ENCODE data around the gene RAB11FIP3. TPM values are rescaled to one million over a fixed set of nuclear protein-coding genes. Genes with fewer than 3 reads are reported as not detected.
"Not testable (repeated sequence)": the region's sequence is repeated elsewhere in the genome, so short reads cannot be mapped to it uniquely, and the experiment has no call there.

The RAB11FIP3 gene
- total RNA-seq, 1 experiment from 2014 or later, result 37.5 TPM

- Mint-ChIP-seq H3K4me3 (ENCODE audit: unreplicated experiment) (no peak overlapping the region), H3K27ac (ENCODE audit: low read depth, unreplicated experiment) (no peak overlapping the region), H3K4me1 (ENCODE audit: insufficient read depth, unreplicated experiment) (no peaks in the 10 kb centered on the region), H3K36me3 (ENCODE audit: insufficient read depth, unreplicated experiment) (peaks cover 35% of the 10 kb centered on the region), H3K27me3 (ENCODE audit: insufficient read depth, unreplicated experiment) (no peaks in the 10 kb centered on the region), H3K9me3 (ENCODE audit: unreplicated experiment) (no peaks in the 10 kb centered on the region)
- TF ChIP-seq, protein P1, sequence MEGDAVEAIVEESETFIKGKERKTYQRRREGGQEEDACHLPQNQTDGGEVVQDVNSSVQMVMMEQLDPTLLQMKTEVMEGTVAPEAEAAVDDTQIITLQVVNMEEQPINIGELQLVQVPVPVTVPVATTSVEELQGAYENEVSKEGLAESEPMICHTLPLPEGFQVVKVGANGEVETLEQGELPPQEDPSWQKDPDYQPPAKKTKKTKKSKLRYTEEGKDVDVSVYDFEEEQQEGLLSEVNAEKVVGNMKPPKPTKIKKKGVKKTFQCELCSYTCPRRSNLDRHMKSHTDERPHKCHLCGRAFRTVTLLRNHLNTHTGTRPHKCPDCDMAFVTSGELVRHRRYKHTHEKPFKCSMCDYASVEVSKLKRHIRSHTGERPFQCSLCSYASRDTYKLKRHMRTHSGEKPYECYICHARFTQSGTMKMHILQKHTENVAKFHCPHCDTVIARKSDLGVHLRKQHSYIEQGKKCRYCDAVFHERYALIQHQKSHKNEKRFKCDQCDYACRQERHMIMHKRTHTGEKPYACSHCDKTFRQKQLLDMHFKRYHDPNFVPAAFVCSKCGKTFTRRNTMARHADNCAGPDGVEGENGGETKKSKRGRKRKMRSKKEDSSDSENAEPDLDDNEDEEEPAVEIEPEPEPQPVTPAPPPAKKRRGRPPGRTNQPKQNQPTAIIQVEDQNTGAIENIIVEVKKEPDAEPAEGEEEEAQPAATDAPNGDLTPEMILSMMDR (IDR thresholded peaks at IDR 0.05; ENCODE audit: unreplicated experiment), result no peak
- DNase-seq (ENCODE audit: unreplicated experiment), result no peak
- no TSS peak for BruUV-seq (replicated peaks)
- ChIA-PET CTCF (interaction anchor here (0.8 kb wide), 1 partner anchor 11 kb away, joined by 3 read pairs; no protein-coding TSS in a partner anchor), POLR2A (no interaction called here)
- intact Hi-C loops (cut with micrococcal nuclease), result no loop called here
Measured at GRCh38 chr16:477301-478157, 52.1 kb downstream of the RAB11FIP3 start.

DNA sequence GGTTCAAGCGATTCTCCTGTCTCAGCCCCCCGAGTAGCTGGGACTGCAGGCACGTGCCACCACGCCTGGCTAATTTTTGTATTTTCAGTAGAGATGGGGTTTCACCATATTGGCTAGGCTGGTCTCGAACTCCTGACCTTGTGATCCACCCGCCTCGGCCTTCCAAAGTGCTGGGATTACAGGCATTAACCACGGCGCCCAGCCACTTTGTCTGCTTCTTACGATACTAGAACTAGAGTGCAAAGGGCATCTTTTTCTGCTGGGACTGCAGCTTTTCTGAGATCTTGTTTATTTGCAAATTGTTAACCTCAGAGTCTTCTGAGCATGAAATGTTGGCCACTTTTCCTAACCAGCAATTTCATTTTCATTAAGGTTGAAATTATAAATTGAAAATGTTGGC, 52.8 kb downstream of the RAB11FIP3 start:
- POLR2A ChIA-PET; H3K9me3 Mint-ChIP-seq (ENCODE audit: unreplicated experiment); intact Hi-C loops (cut with micrococcal nuclease); H3K4me3 Mint-ChIP-seq (ENCODE audit: unreplicated experiment); H3K27ac Mint-ChIP-seq (ENCODE audit: low read depth, unreplicated experiment); DNase-seq (ENCODE audit: unreplicated experiment); H3K4me1 Mint-ChIP-seq (ENCODE audit: insufficient read depth, unreplicated experiment); BruUV-seq (replicated peaks); H3K27me3 Mint-ChIP-seq (ENCODE audit: insufficient read depth, unreplicated experiment): not testable (repeated sequence)
- CTCF ChIA-PET, result interaction anchor here (0.8 kb wide), 1 partner anchor 10 kb away, joined by 3 read pairs; no protein-coding TSS in a partner anchor
- peaks cover 39% of the 10 kb centered on the region for H3K36me3 Mint-ChIP-seq (ENCODE audit: insufficient read depth, unreplicated experiment)

DNA sequence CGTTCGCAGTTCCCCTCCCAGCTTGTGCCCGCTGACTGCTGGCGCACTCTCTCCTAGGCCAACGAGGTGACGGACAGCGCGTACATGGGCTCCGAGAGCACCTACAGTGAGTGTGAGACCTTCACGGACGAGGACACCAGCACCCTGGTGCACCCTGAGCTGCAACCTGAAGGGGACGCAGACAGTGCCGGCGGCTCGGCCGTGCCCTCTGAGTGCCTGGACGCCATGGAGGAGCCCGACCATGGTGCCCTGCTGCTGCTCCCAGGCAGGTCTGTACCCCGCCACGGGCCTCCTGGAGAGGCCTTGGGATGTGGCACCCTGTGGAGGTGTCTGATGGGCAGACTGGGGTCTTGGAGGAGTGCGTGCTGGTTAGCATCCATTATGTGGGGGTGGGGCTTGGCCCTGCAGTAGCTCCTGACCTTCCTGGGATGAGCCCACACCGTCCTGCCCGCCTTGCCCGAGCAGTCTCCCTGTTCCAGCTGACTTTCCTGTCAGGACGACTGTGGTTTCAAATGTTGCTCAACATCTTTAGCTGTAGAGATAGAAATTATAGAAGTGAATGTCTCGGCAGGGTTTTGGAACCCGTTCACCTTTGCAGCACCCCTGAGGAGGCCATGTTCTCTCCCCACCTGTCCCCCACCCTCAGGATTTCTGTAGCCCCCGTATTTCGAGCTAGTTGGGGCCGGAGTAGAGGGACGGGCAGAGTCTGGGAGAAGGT, 57.2 kb downstream of the RAB11FIP3 start:
- no TSS peak for BruUV-seq (replicated peaks)
- POLR2A ChIA-PET, result no interaction called here
- TF ChIP-seq, protein P1 (IDR thresholded peaks at IDR 0.05; ENCODE audit: unreplicated experiment), result no peak
- CTCF ChIA-PET, result no interaction called here
- Mint-ChIP-seq H3K4me1 (ENCODE audit: insufficient read depth, unreplicated experiment) (no peaks in the 10 kb centered on the region), H3K36me3 (ENCODE audit: insufficient read depth, unreplicated experiment) (peaks cover 20% of the 10 kb centered on the region), H3K27me3 (ENCODE audit: insufficient read depth, unreplicated experiment) (no peaks in the 10 kb centered on the region), H3K9me3 (ENCODE audit: unreplicated experiment) (no peaks in the 10 kb centered on the region), H3K27ac (ENCODE audit: low read depth, unreplicated experiment) (no peak overlapping the region), H3K4me3 (ENCODE audit: unreplicated experiment) (no peak overlapping the region)
- intact Hi-C loops (cut with micrococcal nuclease), result no loop called here
- no peak for DNase-seq (ENCODE audit: unreplicated experiment)

GRCh38 chr16:483341-484075, 58.1 kb downstream of the RAB11FIP3 start:
- H3K27me3 Mint-ChIP-seq (ENCODE audit: insufficient read depth, unreplicated experiment), result no peaks in the 10 kb centered on the region
- intact Hi-C loops (cut with micrococcal nuclease), result no loop called here
- H3K9me3 Mint-ChIP-seq (ENCODE audit: unreplicated experiment), result no peaks in the 10 kb centered on the region
- CTCF ChIA-PET, result no interaction called here
- no peaks in the 10 kb centered on the region for H3K4me1 Mint-ChIP-seq (ENCODE audit: insufficient read depth, unreplicated experiment)
- TF ChIP-seq, protein P1 (IDR thresholded peaks at IDR 0.05; ENCODE audit: unreplicated experiment), result no peak
- POLR2A ChIA-PET, result no interaction called here
- no peak overlapping the region for H3K4me3 Mint-ChIP-seq (ENCODE audit: unreplicated experiment)
- H3K27ac Mint-ChIP-seq (ENCODE audit: low read depth, unreplicated experiment), result no peak overlapping the region
- BruUV-seq (replicated peaks), result no TSS peak
- H3K36me3 Mint-ChIP-seq (ENCODE audit: insufficient read depth, unreplicated experiment), result peaks cover 20% of the 10 kb centered on the region
- DNase-seq (ENCODE audit: unreplicated experiment), result no peak

Measured in MCF 10A (cell line).